Measurements from ENCODE around the gene TIGD6. TPM values are rescaled to one million over a fixed set of nuclear protein-coding genes. Genes with fewer than 3 reads are reported as not detected.
"Not testable (repeated sequence)": the region's sequence is repeated elsewhere in the genome, so short reads cannot be mapped to it uniquely, and the experiment has no call there.

TIGD6 gene
- total and polyA plus RNA-seq, 9 of the 15 experiments (the other 6 are each of a cell fraction or from before 2014, with no cell fraction given): 1.8 to 6.3 (median 3.9) TPM

- H3K9ac ChIP-seq (ENCODE audit: insufficient read depth in 1 of 2, low read depth in 2 of 2, low read length in 2 of 2); ATAC-seq; H3K9me3 ChIP-seq (replicated peaks; ENCODE audit: control insufficient read depth, insufficient read depth, low read depth, low read length); CTCF ChIA-PET (ENCODE audit: low intra/inter-chr PET ratio); in situ Hi-C loops (cut with MboI); DNase-seq (ENCODE audit: extremely low read depth in 1 of 4, low spot score in 3 of 4); FAIRE-seq; H3K27me3 ChIP-seq (ENCODE audit: control insufficient read depth in 2 of 2, insufficient read depth in 2 of 2, low read length in 2 of 2); H3K9me1 ChIP-seq (ENCODE audit: control insufficient read depth, insufficient read depth, low read length); intact Hi-C loops (cut with micrococcal nuclease); H4K20me1 ChIP-seq (replicated peaks; ENCODE audit: control insufficient read depth, insufficient read depth, low read length); BruUV-seq (replicated peaks); H3K79me2 ChIP-seq (ENCODE audit: control insufficient read depth, insufficient read depth, low read length); H3K36me3 ChIP-seq (ENCODE audit: control insufficient read depth, insufficient read depth, low read length); H3K4me3 ChIP-seq; POLR2A ChIA-PET; TF ChIP-seq NR4A1, ZNF740 (CRISPR knock-in tag; IDR thresholded peaks at IDR 0.05): not testable (repeated sequence)
- Histone ChIP-seq H3K27ac (ENCODE audit: extremely low read depth, low read depth, low read length) (0 out of 3 replicates have a peak overlapping the region, but pooled peaks have one; percentile 22), H2AFZ (ENCODE audit: low read depth, low read length) (peak overlapping the region; percentile 71), H3K4me1 (replicated peaks in 1 of 2; ENCODE audit: control insufficient read depth in 2 of 2, insufficient read depth in 2 of 2, low read length in 2 of 2) (peaks cover 29 to 44% of the 10 kb centered on the region in 2 experiments), H3K4me2 (ENCODE audit: insufficient read depth, low read length) (peak overlapping the region; percentile 14; the same call in 1 of the 2 replicates)
- WGBS (ENCODE audit: insufficient coverage, low coverage, missing lambda C conversion rate): 72% methylated on average over 5 of the region's 6 CpGs
- TF ChIP-seq CXXC5 (CRISPR knock-in tag; IDR thresholded peaks at IDR 0.05): peak; percentile 63
- TF ChIP-seq ZNF324 (CRISPR knock-in tag; IDR thresholded peaks at IDR 0.05): 0 out of 2 replicates have a peak, but pooled peaks have one; percentile 17
- peak; percentile 26; the same call in 1 of the 2 replicates for TF ChIP-seq ZNF79 (CRISPR knock-in tag; IDR thresholded peaks at IDR 0.05; ENCODE audit: low read depth)
- TF ChIP-seq NR4A1 (tag; IDR thresholded peaks at IDR 0.05): peak; percentile 95
- TF ChIP-seq NFE2L1 (tag; IDR thresholded peaks at IDR 0.05; ENCODE audit: borderline replicate concordance, low read depth): peak; percentile 18; the same call in 1 of the 2 replicates
- TF ChIP-seq TAF7 (tag; IDR thresholded peaks at IDR 0.05): peak; percentile 58; the same call in 1 of the 2 replicates
- peak; percentile 96 for TF ChIP-seq ZNF592 (IDR thresholded peaks at IDR 0.05)
- TF ChIP-seq IFI16 (CRISPR knock-in tag; IDR thresholded peaks at IDR 0.05): 0 out of 2 replicates have a peak, but pooled peaks have one; percentile 1
- peak; percentile 85; the same call in 1 of the 2 replicates for TF ChIP-seq KLF6 (CRISPR knock-in tag; IDR thresholded peaks at IDR 0.05; ENCODE audit: borderline replicate concordance)
- TF ChIP-seq HDAC8 (tag; IDR thresholded peaks at IDR 0.05): 0 out of 2 replicates have a peak, but pooled peaks have one; percentile 51
- TF ChIP-seq ZNF740 (tag; IDR thresholded peaks at IDR 0.05): peak in 1 of 2 experiments; percentile 90; a peak in 2 of 4 replicates
- TF ChIP-seq PTTG1 (tag; IDR thresholded peaks at IDR 0.05; ENCODE audit: low read depth): peak; percentile 81
- 0 out of 2 replicates have a peak, but pooled peaks have one; percentile 38 for TF ChIP-seq ZBTB9 (CRISPR knock-in tag; IDR thresholded peaks at IDR 0.05)
Observed at GRCh38 chr5:149943177-149943949, 57.1 kb downstream of the TIGD6 start.
